Measurements from ENCODE around the gene DAD1. TPM values are rescaled to one million over a fixed set of nuclear protein-coding genes. Genes with fewer than 3 reads are reported as not detected.
A peak's percentile ranks its signal among the peaks of the same experiment; 100 is the strongest.
"Not testable (repeated sequence)": the region's sequence is repeated elsewhere in the genome, so short reads cannot be mapped to it uniquely, and the experiment has no call there.

The DAD1 gene
- total RNA-seq, 4 donors from 2014 or later = 123 to 228 (median 171) TPM

- peaks cover 0 to 20% (median 4%) of the 10 kb centered on the region in 3 donors for H3K4me1 ChIP-seq
- WGBS, 2 donors (ENCODE audit: low coverage in 1 of 2) = 39% methylated on average over 3 of the region's 3 CpGs; no CpG with 5 or more reads in 1 of the 2 donors
- no peak overlapping the region for H3K27ac ChIP-seq
- no peak for TF ChIP-seq POLR2AphosphoS5 (IDR thresholded peaks at IDR 0.05)
- TF ChIP-seq EP300 (IDR thresholded peaks at IDR 0.05) = no peak
- TF ChIP-seq CTCF (IDR thresholded peaks at IDR 0.05) = no peak
- no peak for TF ChIP-seq POLR2A (IDR thresholded peaks at IDR 0.05)
- no peak for ATAC-seq
- no peaks in the 10 kb centered on the region for H3K27me3 ChIP-seq
- no peaks in the 10 kb centered on the region for H3K9me3 ChIP-seq
- no peaks in the 10 kb centered on the region for H3K36me3 ChIP-seq
- H3K4me3 ChIP-seq = no peak overlapping the region
These were observed 4.2 kb upstream of the DAD1 start for GRCh38 chr14:22593189-22593588.

DNA sequence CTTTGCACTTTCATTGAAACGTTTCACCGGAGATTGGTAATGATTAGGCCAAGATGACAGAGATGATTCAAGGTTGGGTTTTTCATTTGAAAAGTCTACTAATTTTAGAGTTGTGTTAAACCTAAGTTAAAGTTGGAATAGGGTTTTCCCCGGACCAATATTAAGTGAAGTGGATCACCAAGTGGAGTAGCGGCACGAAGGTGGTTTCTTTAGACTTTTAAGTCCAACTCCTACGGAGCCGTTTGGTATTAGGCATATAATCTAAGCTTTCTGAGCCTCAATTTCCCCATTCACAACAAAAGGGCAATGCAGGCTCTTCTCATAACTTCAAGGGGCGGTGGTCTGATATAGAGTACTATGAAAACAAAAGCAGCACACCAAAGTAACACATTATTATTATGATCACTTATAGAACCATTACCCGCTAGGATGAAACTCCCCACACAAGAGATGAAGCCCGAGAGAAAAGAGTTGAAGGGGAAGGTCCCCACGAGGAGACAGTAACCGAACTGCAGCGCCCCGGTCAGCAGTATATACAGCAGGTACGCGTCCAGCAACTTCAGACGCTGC, 413 bp downstream of the DAD1 start:
- Histone ChIP-seq H3K36me3 (no peaks in the 10 kb centered on the region), H3K4me1 (peaks cover 9 to 58% (median 15%) of the 10 kb centered on the region in 3 donors), H3K27me3 (no peaks in the 10 kb centered on the region), H3K27ac (peak overlapping the region; percentile 74 to 97 (median 91)), H3K9me3 (no peaks in the 10 kb centered on the region), H3K4me3 (peak overlapping the region; percentile 68 to 74)
- TF ChIP-seq CTCF (IDR thresholded peaks at IDR 0.05) = peak in 1 of 4 experiments; percentile 13
- TF ChIP-seq POLR2AphosphoS5 (IDR thresholded peaks at IDR 0.05) = no peak
- ATAC-seq = no peak
- WGBS, 2 donors (ENCODE audit: low coverage in 1 of 2) = 1 to 7% methylated on average over 4 to 17 of the region's 17 CpGs

DNA sequence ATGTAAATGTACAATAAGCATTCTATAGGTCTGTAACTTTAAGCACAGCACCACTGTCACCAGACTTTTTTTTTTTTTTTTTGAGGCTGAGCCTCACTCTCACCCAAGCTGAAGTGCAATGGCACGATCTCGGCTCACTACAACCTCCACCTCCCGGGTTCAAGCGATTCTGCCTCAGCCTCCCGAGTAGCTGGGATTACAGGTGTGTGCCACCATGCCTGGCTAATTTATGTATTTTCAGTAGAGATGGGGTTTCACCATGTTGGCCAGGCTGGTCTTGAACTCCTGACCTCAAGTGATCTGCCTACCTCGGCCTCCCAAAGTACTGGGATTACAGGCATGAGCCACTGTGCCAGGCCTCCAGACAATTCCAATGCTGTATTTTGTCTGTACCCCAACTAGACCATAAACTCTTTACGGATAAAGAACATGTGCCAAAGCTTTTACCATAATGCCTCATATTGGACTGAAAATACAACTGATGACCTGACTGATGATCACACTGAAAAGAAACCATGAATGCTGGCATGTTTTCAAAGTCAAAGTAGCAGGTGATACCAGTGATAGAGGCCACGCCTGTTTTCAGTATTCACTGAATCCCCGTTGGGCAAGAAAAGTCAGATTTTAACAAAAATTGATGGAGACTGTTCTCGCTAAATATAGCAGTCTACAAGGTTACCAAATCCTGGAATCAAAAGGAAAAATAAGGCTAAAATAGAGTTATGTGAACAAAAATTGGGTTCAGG, 1.2 kb downstream of the DAD1 start:
- H3K36me3 ChIP-seq, H3K27me3 ChIP-seq, ATAC-seq, H3K9me3 ChIP-seq: not testable (repeated sequence)
- WGBS, 2 donors (ENCODE audit: low coverage in 1 of 2) = 71 to 79% methylated on average over 4 to 5 of the region's 10 CpGs
- peaks cover 9 to 65% (median 15%) of the 10 kb centered on the region in 3 donors for H3K4me1 ChIP-seq
- peak overlapping the region in 1 of 4 donors; percentile 87 for H3K27ac ChIP-seq
- H3K4me3 ChIP-seq = peak overlapping the region; percentile 68 to 74

GRCh38 chr14:22587247-22587646, 1.8 kb downstream of the DAD1 start:
- H3K27me3 ChIP-seq = no peaks in the 10 kb centered on the region
- no peak overlapping the region for H3K27ac ChIP-seq
- no peak overlapping the region for H3K4me3 ChIP-seq
- H3K36me3 ChIP-seq = peaks cover 0 to 3% of the 10 kb centered on the region in 2 donors
- no peak for ATAC-seq
- peaks cover 9 to 65% (median 15%) of the 10 kb centered on the region in 3 donors for H3K4me1 ChIP-seq
- H3K9me3 ChIP-seq = no peaks in the 10 kb centered on the region
- WGBS, 2 donors (ENCODE audit: low coverage in 1 of 2) = 54 to 87% methylated on average over 5 of the region's 5 CpGs
- no peak for TF ChIP-seq CTCF (IDR thresholded peaks at IDR 0.05)
- TF ChIP-seq POLR2A (IDR thresholded peaks at IDR 0.05) = no peak
- TF ChIP-seq EP300 (IDR thresholded peaks at IDR 0.05) = no peak
- TF ChIP-seq POLR2AphosphoS5 (IDR thresholded peaks at IDR 0.05) = no peak

DNA sequence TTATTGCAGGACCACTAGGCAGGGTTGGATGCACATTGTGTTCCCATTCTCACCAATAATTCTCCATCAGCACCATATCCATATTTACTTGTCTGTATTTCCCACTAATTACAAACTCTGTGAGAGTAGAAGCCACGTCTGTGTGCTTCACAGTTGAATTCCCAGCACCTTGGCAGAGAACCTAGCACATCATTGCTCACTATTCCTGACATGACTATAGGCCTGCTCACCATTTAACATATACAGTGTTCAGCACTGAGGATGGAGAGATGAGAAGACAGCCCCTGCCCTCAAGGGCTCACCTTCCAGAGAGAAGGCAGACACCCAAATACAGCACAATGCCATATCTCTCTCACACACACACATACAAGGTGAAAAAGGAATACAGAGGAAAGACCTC, 5.0 kb downstream of the DAD1 start:
- ATAC-seq = no peak
- Histone ChIP-seq H3K27ac (no peak overlapping the region), H3K27me3 (no peaks in the 10 kb centered on the region), H3K4me3 (no peak overlapping the region), H3K9me3 (no peaks in the 10 kb centered on the region), H3K36me3 (peaks cover 0 to 8% of the 10 kb centered on the region in 2 donors), H3K4me1 (peaks cover 9 to 68% (median 11%) of the 10 kb centered on the region in 3 donors)
- TF ChIP-seq EP300 (IDR thresholded peaks at IDR 0.05) = no peak
- TF ChIP-seq POLR2AphosphoS5 (IDR thresholded peaks at IDR 0.05) = no peak
- no peak for TF ChIP-seq CTCF (IDR thresholded peaks at IDR 0.05)
- no peak for TF ChIP-seq POLR2A (IDR thresholded peaks at IDR 0.05)
- WGBS, 2 donors (ENCODE audit: low coverage in 1 of 2) = 44% methylated on average over 1 of the region's 1 CpG; no CpG with 5 or more reads in 1 of the 2 donors

Measured in gastroesophageal sphincter (tissue), 4 donors.